ENCODE measurements around the gene PABPC1L2B.
"Not testable (repeated sequence)": the region's sequence is repeated elsewhere in the genome, so short reads cannot be mapped to it uniquely, and the experiment has no call there.

Gene PABPC1L2B

DNA sequence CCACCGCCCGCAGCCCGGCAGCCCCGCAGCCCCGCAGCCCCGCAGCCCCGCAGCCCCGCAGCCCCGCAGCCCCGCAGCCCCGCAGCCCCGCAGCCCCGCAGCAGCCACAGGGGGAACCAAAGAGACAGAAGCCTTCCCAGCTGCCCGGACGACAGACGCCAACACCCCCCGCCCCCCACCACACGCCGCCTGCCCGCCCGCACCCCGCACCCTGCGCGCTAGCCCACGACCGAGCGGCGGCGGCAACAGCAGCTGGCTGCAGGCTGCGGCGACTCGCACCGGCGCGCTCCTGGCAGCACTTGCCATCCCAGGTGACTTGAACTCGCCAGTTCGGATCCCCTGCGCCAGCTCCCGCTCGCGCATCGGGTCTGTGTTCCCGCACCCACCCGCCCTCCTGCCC lies at the start of gene PABPC1L2B:
PABPC1L2B (plus strand) TSS at position 207 of the 400 bp plus-strand sequence. CDS start 704 bp downstream, outside the sequence.
- not testable (repeated sequence) for H3K4me3 ChIP-seq (ENCODE audit: low read depth, low read length)

DNA sequence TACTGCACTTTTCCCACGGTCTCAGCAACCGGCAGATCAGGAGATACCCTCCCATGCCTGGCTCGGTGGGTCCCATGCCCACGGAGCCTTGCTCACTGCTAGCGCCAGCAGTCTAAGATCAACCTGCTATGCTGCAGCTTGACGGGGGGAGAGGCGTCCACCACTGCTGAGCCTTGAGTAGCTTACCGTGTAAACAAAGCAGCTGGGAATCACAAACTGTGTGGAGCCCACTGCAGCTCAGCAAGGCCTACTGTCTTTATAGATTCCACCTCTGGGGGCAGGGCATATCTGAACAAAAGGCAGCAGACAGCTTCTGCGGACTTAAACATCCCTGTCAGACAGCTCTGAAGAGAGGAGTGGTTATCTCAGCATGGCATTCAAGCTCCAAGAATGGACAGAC lies 42.8 kb upstream of the PABPC1L2B start:
- not testable (repeated sequence) for H3K4me3 ChIP-seq (ENCODE audit: low read depth, low read length)

- not testable (repeated sequence) for H3K4me3 ChIP-seq (ENCODE audit: low read depth, low read length)
Measured at GRCh38 chrX:72971859-72972258, 30.9 kb upstream of the PABPC1L2B start.

GRCh38 chrX:72974885-72975284 lies 27.9 kb upstream of the PABPC1L2B start:
- not testable (repeated sequence) for H3K4me3 ChIP-seq (ENCODE audit: low read depth, low read length)

- not testable (repeated sequence) for H3K4me3 ChIP-seq (ENCODE audit: low read depth, low read length)
Measured at GRCh38 chrX:72980894-72981469, 21.8 kb upstream of the PABPC1L2B start.

- H3K4me3 ChIP-seq (ENCODE audit: low read depth, low read length), result not testable (repeated sequence)
Measured at GRCh38 chrX:73004032-73004431, 1.3 kb downstream of the PABPC1L2B start.

GRCh38 chrX:73021361-73022092 lies 18.8 kb downstream of the PABPC1L2B start:
- H3K4me3 ChIP-seq (ENCODE audit: low read depth, low read length), result no peak overlapping the region
- TF ChIP-seq CTCF (IDR thresholded peaks at IDR 0.05; ENCODE audit: borderline replicate concordance, insufficient read depth, low read depth, low read length), result no peak

- not testable (repeated sequence) for H3K4me3 ChIP-seq (ENCODE audit: low read depth, low read length)
Measured at GRCh38 chrX:73022093-73022445, 19.3 kb downstream of the PABPC1L2B start.

- no peak for TF ChIP-seq CTCF (IDR thresholded peaks at IDR 0.05; ENCODE audit: borderline replicate concordance, insufficient read depth, low read depth, low read length)
- no peak overlapping the region for H3K4me3 ChIP-seq (ENCODE audit: low read depth, low read length)
Measured at GRCh38 chrX:73028876-73029275, 26.1 kb downstream of the PABPC1L2B start.

Measured in GM12875 (cell line).